HUES48 (cell line): Measurements from ENCODE around the gene DCLRE1B.

Experiments
- H3K27ac ChIP-seq: one replicate; pipeline ENCODE4 v1.7.0; 2013; ENCODE audit warnings: low read depth, low read length, inconsistent platforms
- H3K27me3 ChIP-seq: 2 replicates; pipeline ENCODE4 v1.6.1; 2013; ENCODE audit warnings: mild to moderate bottlenecking, low read length; ENCODE audit not compliant: control insufficient read depth, insufficient read depth
- H3K36me3 ChIP-seq: 2 replicates; pipeline ENCODE4 v1.6.1; 2013; ENCODE audit warnings: low read length; ENCODE audit not compliant: control insufficient read depth, insufficient read depth
- H3K4me1 ChIP-seq: 2 replicates; pipeline ENCODE4 v1.6.1; 2013; ENCODE audit warnings: mild to moderate bottlenecking, low read length; ENCODE audit not compliant: control insufficient read depth, insufficient read depth
- H3K4me3 ChIP-seq: 2 replicates; pipeline ENCODE4 v1.5.1; 2013; ENCODE audit warnings: mild to moderate bottlenecking, low read depth, low read length
- H3K9ac ChIP-seq: 2 replicates; pipeline ENCODE4 v1.6.1; 2013; ENCODE audit warnings: mild to moderate bottlenecking, low read depth, low read length, moderate library complexity
- H3K9me3 ChIP-seq: 2 replicates; pipeline ENCODE4 v1.6.1; 2013; ENCODE audit warnings: low read length; ENCODE audit not compliant: control insufficient read depth, insufficient read depth

Gene DCLRE1B

DNA sequence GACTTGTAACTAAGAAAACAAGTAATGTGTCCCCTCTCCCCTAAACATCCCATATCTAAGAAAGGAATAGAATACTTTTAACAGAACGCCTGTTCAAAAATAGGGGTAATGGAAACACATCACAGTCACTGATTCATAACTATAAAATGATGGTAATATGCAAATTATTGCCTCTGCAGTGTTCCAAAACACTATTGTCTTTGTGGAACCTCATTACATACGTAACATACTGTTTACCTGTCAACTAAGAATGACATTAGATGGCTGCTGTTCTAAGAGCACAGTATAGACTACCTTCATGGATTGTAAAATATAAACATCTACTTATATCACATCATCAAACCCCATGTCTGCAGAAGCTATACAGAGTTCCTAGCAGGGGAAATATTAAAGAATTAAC, 14.3 kb upstream of the DCLRE1B start:
- H3K9me3 ChIP-seq = no peaks in the 10 kb centered on the region
- H3K27ac ChIP-seq = no peak overlapping the region
- H3K36me3 ChIP-seq = peaks cover 13% of the 10 kb centered on the region
- H3K4me1 ChIP-seq = no peaks in the 10 kb centered on the region
- no peak overlapping the region for H3K9ac ChIP-seq
- no peak overlapping the region for H3K4me3 ChIP-seq
- no peaks in the 10 kb centered on the region for H3K27me3 ChIP-seq

DNA sequence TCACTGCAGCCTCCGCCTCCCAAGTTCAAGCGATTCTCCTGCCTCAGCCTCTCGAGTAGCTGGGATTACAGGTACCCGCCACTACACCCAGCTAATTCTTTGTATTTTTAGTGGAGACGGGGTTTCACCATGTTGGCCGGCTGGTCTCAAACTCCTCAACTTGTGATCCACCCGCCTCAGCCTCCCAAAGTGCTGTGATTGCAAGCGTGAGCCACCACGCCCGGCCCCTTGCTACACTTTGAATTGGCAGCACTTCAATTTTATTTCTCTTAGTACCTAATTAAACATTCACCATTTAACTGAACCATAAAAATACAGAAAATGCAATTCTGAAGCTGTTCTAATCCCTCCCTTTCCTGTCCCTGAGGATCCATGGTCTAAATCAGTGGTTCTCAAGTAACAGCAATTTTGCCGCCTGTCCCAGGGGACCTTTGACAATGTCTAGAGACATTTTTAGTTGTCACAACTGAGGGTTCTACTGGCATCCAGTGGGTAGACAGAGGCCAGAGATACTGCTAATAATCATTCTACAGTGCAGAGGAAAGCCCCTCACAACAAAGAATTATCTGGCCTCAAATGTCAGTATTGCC, 13.4 kb upstream of the DCLRE1B start:
- Histone ChIP-seq H3K27ac (no peak overlapping the region), H3K4me3 (no peak overlapping the region), H3K36me3 (peaks cover 17% of the 10 kb centered on the region), H3K9me3 (no peaks in the 10 kb centered on the region), H3K27me3 (no peaks in the 10 kb centered on the region), H3K9ac (no peak overlapping the region), H3K4me1 (no peaks in the 10 kb centered on the region)

DNA sequence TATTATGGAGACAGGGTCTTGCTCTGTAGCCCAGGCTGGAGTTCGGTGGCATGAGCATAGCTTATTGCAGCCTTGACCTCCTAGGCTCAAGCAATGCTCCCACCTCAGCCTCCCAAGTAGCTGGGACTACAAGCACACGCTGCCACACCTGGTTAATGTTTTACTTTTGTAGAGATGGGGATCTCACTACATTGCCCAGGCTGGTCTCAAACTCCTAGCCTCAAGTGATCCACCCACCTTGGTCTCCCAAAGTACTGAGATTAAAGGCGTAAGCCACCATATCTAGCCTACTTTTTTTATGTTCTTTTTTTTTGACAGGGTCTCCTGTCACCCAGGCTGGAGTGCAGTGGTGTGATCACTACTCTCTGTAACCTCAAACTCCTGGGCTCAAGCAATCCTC, 11.9 kb upstream of the DCLRE1B start:
- H3K36me3 ChIP-seq = peaks cover 28% of the 10 kb centered on the region
- H3K4me3 ChIP-seq = no peak overlapping the region
- no peaks in the 10 kb centered on the region for H3K27me3 ChIP-seq
- no peak overlapping the region for H3K27ac ChIP-seq
- no peaks in the 10 kb centered on the region for H3K4me1 ChIP-seq
- no peaks in the 10 kb centered on the region for H3K9me3 ChIP-seq
- no peak overlapping the region for H3K9ac ChIP-seq

DNA sequence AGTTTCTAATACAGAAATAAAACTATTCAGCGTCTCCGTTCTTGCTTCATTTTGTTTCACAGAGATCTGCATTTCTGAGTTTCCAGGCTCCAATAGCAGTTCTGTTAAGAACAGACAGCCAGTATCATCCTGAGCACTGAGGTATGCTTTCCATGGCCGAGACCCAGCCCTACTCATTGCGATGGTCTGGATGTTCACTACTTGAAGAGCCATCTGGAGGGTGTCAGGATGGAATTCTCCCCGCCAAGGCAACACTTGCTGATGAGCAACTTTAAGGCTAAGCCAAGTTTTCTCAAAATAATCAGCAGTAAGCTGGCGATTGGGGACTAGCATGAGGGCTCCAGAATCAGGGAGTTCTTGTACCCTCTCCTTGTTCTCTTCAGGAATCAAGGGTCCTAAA, 10.0 kb upstream of the DCLRE1B start:
- Histone ChIP-seq H3K4me1 (no peaks in the 10 kb centered on the region), H3K36me3 (peaks cover 44% of the 10 kb centered on the region), H3K27me3 (no peaks in the 10 kb centered on the region), H3K27ac (no peak overlapping the region), H3K9me3 (no peaks in the 10 kb centered on the region), H3K9ac (no peak overlapping the region), H3K4me3 (no peak overlapping the region)

DNA sequence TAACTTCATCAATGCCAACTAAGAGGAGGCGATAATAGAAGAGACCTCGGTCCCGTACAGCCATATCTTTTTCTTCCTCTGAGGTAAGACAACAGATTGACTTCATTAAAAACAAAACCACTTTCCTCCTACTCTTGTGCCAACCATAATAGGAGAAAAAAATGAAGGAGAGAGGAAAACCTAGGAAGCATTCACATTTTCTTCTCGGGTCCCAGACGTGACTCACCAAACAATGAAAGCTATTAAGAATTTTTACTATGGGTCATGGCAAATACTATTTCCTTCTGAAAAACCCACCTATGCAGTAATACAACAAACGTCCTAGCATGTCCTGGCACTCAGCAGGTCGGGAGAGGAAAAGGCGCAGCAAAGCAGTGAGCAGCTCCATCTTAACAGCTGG, 9.2 kb upstream of the DCLRE1B start:
- Histone ChIP-seq H3K36me3 (peaks cover 46% of the 10 kb centered on the region), H3K4me3 (no peak overlapping the region), H3K4me1 (no peaks in the 10 kb centered on the region), H3K27ac (no peak overlapping the region), H3K9me3 (no peaks in the 10 kb centered on the region), H3K27me3 (no peaks in the 10 kb centered on the region), H3K9ac (no peak overlapping the region)

DNA sequence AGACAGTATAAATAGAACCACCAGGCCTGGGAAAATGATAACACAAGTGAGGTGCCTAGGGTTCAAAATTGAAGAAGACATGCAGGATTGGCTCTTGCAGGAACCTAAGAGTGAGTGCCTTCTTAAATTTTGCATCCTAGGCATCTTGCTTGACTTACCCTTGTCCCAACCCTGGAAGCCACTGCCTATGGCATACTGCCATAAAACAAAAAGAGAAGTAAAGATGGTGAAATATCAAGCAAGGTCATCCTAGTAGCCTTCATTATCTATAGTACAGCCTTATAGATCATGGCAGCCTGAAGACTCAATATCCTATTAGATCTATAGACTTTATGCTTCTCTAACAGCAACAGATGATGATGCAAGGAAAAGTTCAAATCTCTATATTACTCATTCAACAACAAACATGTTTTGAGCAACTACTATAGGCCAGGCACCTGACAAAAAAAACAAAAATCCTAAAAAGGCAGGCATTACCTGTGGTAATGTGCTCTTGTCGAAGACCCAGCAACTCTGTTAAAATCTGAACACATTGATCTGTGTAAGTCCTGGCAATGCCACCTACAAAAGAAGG, 6.8 kb upstream of the DCLRE1B start:
- no peak overlapping the region for H3K9ac ChIP-seq
- no peaks in the 10 kb centered on the region for H3K27me3 ChIP-seq
- no peak overlapping the region for H3K27ac ChIP-seq
- H3K9me3 ChIP-seq = no peaks in the 10 kb centered on the region
- no peak overlapping the region for H3K4me3 ChIP-seq
- H3K36me3 ChIP-seq = peaks cover 58% of the 10 kb centered on the region
- H3K4me1 ChIP-seq = no peaks in the 10 kb centered on the region

DNA sequence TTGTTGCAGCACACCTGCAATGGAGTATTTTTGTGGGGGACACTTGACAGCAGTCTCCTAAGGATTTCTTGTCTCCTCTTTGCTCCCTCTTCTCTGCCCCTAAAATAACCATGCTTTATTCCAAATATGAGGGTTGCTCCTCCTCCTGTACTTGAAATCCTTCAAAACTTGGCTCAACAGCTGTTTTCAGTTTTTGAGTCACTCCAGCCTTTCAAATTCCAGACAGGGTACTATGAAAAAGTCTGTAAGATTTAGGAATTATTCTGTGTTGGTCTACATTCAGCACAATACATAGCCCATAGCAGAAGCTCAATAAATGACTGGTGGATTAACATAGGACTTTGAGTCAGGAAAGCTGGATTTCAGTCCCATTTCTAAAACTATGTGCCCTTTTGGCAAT, 6.0 kb upstream of the DCLRE1B start:
- Histone ChIP-seq H3K27ac (no peak overlapping the region), H3K27me3 (no peaks in the 10 kb centered on the region), H3K9ac (no peak overlapping the region), H3K36me3 (peaks cover 58% of the 10 kb centered on the region), H3K4me3 (no peak overlapping the region), H3K9me3 (no peaks in the 10 kb centered on the region), H3K4me1 (0 out of 2 replicates have a peak, but pooled peaks cover 4% of the 10 kb centered on the region)

DNA sequence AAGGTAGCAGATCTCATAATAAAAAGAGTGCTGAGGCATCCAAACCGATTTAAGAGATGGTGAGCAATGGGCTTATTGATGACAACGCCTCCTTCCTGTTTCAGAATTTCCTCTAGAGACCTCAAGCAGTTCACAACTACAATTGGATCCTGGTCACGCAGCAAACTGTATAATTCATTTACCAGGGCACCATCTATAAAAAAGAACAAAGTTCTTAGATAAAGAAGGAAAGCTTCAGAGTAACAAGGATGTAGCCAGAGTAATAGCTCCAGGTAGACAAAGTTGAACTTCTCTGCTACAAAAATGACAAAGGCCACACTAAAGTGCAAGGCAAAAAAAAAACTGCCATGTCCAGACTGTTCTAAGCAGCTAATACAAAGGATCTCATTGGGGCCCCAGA, 3.9 kb upstream of the DCLRE1B start:
- H3K9ac ChIP-seq = no peak overlapping the region
- no peaks in the 10 kb centered on the region for H3K27me3 ChIP-seq
- peaks cover 41% of the 10 kb centered on the region for H3K36me3 ChIP-seq
- no peak overlapping the region for H3K27ac ChIP-seq
- no peak overlapping the region for H3K4me3 ChIP-seq
- H3K9me3 ChIP-seq = no peaks in the 10 kb centered on the region
- 0 out of 2 replicates have a peak, but pooled peaks cover 5% of the 10 kb centered on the region for H3K4me1 ChIP-seq

DNA sequence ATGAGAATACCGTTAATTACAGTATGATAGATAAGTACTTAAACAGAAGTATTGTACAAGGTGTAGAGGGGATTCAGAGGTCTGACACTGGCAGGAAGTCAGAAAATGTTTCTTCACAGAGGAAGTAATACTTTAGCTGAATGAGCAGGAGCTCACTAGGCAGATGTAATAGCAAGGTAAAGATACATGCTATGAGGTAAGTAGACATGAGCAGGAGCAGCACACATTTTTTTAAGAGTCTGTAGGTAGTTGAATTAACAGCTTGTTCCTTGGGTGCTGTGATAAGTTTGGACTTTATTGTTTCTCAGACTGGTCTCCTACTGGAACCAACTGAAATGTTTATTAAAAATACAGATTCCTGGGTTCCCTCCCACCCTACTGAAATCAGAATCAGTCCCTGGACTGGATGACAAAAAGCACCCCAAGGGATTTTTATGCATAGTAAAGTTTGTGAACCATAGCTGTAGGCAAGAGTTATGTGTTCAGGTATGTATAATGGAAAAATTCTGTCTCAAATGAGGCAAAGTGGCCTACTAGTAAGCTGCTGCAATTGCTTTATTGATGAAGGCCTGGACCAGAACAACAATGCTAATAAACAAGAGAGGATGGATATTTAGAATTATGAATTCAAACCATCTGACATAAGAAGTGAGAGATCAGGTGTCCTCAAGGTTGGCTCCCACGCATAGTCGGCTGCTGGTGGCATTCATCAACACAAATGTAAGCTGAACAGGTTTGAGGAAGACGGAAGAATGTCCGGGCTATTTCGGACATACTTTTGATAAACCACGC, 1.4 kb upstream of the DCLRE1B start:
- Histone ChIP-seq H3K27me3 (no peaks in the 10 kb centered on the region), H3K9me3 (no peaks in the 10 kb centered on the region), H3K4me1 (0 out of 2 replicates have a peak, but pooled peaks cover 5% of the 10 kb centered on the region), H3K4me3 (peak overlapping the region; percentile 89), H3K27ac (peak overlapping the region; percentile 90), H3K9ac (no peak overlapping the region), H3K36me3 (peaks cover 37% of the 10 kb centered on the region)

DNA sequence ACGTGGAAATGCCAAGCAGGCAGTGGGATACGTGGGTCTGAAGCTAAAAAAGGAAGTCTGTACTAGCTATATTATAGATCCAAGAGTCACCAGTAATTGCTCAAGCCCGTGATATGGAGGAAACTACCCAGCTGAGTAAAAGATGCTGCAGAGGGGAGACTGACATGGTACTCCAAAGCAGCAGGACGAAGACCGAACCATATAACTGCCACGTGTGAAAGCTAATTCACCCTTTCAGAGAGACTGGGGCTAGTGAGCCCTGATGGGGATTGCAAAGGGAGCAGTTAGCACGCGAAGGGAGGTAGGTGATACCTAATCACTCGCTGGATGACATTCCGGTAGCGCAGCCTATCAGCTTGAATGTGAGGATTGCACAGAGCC, 843 bp upstream of the DCLRE1B start:
- H3K9ac ChIP-seq = peak overlapping the region; percentile 72
- no peaks in the 10 kb centered on the region for H3K27me3 ChIP-seq
- peak overlapping the region; percentile 89 for H3K4me3 ChIP-seq
- H3K4me1 ChIP-seq = 0 out of 2 replicates have a peak, but pooled peaks cover 5% of the 10 kb centered on the region
- H3K36me3 ChIP-seq = peaks cover 38% of the 10 kb centered on the region
- no peaks in the 10 kb centered on the region for H3K9me3 ChIP-seq
- H3K27ac ChIP-seq = peak overlapping the region; percentile 90

DNA sequence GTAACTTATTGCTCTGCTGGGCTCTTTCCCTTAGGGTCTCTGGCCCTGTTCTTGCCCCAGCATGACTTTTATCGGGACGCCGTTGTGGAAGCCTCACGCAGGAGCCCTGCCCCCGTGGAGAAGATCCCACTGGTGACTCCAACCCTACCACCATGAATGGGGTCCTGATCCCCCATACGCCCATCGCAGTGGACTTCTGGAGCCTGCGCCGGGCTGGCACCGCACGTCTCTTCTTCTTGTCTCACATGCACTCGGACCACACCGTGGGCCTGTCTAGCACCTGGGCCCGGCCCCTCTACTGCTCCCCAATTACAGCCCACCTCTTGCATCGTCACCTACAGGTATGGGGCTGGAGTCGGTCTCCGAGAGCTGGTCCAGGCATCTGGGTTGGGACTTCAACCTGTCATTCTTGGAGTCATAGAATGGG, 322 bp downstream of the DCLRE1B start:
- Histone ChIP-seq H3K27ac (peak overlapping the region; percentile 90), H3K4me1 (0 out of 2 replicates have a peak, but pooled peaks cover 5% of the 10 kb centered on the region), H3K9ac (peak overlapping the region; percentile 79), H3K27me3 (no peaks in the 10 kb centered on the region), H3K9me3 (no peaks in the 10 kb centered on the region), H3K4me3 (peak overlapping the region; percentile 89), H3K36me3 (peaks cover 38% of the 10 kb centered on the region)
